Limb (tissue), 2 donors: ENCODE results near the gene FOXA1.

Experiments used
- DNase-seq, 2 donors: peaks; one replicate each; pipeline ENCODE4 v3.0.0-alpha.2; 2016; ENCODE audit errors: extremely low spot score in 2 of 2

Gene FOXA1

GRCh38 chr14:37589715-37590427 lies 5.2 kb downstream of the FOXA1 start:
- DNase-seq = no peak

DNA sequence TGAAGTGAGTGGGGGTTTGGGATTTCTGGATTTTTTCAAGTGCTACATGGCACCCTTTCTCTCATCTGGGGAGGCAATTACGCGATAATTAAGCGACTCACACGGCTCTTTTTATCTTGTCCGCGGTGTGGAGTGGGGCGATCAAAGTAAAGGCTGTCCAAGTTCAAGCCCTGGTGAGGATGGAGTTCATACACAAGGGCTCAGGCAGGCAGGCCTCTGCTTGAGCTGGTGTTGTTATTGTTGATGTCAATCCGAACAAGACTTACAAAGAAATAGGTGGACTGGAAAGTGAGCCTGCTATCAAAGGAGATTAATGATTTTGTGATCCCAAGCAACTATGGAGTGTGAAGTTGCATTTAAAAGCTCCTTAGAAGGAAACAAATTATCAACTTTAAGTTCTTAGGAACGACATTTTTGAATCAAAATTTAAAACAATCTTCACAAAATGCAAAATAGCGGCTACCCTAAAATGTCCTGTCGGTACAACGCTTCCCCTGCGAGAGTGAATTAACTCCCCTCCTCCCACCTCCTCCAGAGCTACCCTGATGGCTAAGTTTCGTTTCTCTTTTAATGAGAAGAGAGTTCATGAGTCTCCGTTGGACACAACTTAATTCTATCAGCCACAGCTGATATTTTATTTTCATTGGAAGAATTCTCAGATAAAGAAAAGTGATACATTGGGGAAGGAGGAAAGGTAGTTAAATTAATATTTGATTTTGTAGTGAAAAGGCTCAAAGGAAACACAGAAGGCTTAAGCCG lies 5.9 kb downstream of the FOXA1 start:
- DNase-seq = peak in 1 of 2 donors; percentile 53

DNA sequence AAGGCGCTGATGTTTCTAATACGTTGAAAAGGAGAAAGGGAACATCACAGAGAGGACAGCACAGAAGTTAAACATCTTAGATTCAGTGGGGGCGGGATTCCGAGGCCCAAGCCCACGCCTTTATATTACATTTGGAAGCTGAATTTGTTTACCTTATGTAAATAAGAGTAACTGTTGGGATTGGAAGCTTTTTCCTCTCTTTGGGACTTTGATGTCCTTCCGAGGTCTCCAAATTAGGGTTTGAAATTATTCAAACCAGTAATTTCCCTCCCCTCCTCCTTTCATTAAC lies 6.4 kb downstream of the FOXA1 start:
- no peak for DNase-seq

GRCh38 chr14:37587881-37588666 lies 7.0 kb downstream of the FOXA1 start:
- DNase-seq = peak in 1 of 2 donors; percentile 64

DNA sequence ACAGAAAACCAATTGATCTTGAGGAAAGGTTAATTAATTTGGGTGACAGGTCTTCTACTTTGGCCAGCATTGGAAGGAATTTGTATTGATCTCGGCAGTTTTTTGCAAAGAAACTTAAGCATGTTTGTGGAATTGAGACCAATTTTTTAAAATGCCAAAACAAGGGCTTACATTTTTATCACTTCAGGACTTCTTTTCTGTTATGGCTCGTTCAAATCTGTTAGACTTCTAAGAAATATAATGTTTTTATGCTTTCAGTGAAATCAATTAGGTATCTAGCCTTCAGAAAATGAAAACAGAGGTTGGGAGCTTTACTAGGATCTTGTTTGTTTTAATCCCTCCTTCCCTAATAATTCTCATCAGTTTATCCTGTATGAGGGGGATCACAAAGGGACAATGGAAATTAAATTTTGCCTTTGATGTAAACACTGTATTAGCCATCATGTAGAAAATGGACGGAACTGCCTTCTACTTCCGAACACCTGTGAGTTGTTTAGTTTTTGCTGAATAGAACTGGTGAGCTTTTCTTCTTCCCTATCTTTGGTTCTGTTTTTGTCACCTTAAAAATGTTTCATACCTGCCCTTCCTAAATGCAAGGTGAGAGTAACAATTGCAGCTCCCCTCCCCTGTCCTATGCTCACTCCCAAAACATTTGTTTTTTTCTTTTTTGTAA lies 7.8 kb downstream of the FOXA1 start:
- DNase-seq = no peak

DNA sequence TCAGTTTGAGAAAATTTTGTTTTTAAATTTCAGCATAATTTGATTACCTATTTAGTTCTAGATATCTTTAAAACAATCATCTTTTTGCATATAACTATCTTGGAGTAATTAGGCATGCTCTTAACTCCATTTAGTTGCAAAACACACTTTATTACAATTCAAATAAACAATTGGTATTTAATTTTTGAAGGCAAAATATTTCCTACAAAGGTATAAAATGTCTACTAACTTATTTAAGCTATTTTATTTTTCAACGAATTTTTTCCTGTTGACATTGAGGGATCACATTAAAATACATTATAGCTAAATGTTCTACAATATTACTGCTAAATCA lies 8.3 kb downstream of the FOXA1 start:
- DNase-seq = no peak

DNA sequence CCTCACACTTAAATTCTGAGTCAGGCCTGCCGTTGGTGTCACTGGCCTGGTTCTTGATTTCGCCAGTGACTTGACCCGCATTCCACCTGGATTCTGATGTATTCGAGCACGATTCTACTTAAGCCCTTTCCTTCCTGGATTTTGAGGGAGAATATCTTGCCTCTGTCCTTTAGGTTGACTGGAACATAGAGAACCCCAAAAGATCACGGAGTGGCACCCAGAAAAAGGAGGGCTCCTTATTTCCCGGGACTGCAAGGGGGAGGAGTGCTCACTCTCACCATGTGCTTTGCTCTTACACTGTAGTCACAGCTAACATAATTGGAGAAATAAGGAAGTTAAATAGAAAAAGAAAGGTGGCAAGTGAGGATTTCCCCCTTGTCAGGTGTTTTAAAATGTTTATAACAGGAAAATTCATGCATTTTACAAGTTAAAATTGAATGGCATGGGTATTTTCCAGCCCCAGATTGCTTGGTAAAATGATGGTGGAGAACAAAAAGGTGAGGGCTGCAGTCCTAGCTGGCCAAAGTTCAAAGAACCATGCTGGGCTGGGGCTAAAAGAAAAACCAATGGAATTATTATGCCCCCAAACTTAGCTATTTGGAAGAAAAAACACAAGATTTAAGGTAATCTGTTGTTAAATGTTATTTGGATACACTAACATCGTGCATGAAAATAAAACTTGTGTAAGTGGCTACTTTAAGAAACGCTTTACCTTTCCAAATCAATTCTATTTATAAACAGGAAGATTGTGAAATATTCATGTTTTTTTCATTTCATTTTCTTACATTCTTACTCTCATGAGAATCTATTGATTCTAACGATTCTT lies 8.9 kb downstream of the FOXA1 start:
- no peak for DNase-seq

- peak in 1 of 2 donors; percentile 52 for DNase-seq
Observed at GRCh38 chr14:37585101-37585511, 9.9 kb downstream of the FOXA1 start.

- DNase-seq = no peak
Observed at GRCh38 chr14:37584211-37585100, 10.6 kb downstream of the FOXA1 start.

DNA sequence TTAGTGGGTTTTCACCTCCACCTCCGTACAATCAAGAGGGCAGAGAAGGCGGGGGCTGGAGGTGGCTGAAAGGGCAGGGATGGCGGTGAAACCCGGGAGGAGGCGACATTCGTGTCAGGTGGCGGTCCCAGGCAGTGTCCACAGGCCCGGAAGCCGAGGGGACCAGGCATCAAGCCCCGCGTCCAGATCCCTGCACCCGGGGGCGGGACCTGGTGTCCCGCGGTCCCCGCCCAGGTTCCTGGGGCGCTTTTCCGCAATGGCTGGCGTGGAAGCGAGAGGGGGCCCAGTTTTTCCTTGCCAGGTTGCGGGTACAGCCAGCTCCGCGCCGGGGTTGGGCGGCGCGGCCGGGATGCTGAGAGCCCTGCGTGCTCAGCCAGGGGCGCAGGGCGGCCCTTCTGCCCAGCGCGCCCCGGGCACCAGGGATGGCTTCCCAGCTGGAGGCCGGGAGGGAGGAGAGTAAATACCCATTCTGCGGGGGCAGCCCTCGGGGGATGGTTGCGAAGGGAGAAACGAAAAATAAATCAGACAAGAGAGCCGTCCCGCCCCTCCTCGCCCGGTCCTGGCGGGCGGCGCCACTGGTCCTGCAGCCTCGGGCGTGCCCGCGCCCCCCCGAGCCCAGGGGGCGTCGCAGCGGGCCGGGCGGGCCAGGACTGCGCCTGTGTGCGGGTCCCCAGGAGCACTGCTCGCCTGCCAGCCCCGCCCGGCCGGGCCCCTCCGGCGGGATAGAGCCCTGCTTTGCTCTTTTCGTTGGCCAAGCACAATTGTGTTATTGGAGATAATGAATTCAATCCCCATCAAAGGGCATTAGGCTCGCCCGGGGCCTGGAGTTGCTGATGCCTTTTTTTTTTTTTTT lies 11.5 kb downstream of the FOXA1 start:
- no peak for DNase-seq

DNA sequence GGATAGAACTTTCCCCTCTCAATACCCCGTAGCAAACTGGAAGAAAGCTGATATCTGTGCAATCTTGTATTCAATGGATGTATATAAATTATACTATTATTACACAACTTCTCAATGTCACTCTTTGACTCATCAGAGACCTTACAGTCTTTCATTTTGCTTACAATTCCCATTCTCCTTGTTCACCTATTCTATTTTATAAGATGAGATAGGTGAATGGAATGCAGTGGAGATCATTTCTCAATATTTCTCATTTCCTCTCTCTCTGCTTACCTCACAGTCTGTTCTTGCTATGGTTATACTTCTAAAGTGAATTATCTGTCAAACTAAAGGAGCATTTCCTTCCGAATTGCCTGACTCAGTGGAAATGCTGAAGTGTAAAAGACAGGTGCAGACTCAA lies 14.9 kb downstream of the FOXA1 start:
- DNase-seq = no peak

DNA sequence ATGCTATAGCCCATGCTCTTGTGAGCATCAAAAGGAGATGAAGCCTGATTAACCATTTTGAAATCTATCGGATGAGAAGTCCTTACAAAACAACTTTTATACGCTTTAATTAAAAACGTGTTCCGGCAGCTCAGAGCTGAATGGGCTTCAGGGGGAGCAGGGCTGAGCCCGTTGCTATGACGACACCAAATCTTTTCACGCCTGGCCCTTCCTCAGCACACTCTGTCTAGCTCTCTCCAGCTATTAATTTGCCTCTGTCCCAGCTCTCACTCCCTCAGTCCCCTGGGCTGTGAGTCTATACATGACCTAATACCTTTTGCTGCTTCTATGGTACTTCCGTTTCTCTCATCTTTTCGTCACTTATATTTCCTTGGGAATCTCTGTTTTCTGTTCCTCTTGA lies 15.8 kb downstream of the FOXA1 start:
- no peak for DNase-seq

GRCh38 chr14:37573356-37573755 lies 21.7 kb downstream of the FOXA1 start:
- no peak for DNase-seq

DNA sequence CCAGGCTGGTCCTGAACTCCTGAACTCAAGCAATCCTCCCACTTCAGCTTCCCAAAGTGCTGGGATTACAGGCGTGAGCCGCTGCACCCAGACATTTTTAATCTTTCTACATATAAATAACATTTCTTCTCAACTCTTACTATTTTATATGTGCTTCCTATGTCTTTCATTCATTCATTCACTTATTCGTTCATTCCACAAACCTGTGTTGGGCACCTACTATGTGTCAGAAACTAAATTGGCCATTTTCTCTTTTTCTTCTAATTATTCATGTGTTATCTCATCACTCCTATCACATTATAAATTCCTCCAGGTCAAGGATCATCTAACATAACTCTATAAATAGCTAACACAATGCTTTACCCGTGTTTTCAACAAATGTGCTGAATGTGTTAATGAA lies 23.7 kb downstream of the FOXA1 start:
- no peak for DNase-seq

- DNase-seq = no peak
Observed at GRCh38 chr14:37569729-37570128, 25.3 kb downstream of the FOXA1 start.

GRCh38 chr14:37566811-37567371 lies 28.2 kb downstream of the FOXA1 start:
- DNase-seq = no peak

- no peak for DNase-seq
Observed at GRCh38 chr14:37565550-37565949, 29.5 kb downstream of the FOXA1 start.

GRCh38 chr14:37563189-37563588 lies 31.9 kb downstream of the FOXA1 start:
- DNase-seq = no peak

DNA sequence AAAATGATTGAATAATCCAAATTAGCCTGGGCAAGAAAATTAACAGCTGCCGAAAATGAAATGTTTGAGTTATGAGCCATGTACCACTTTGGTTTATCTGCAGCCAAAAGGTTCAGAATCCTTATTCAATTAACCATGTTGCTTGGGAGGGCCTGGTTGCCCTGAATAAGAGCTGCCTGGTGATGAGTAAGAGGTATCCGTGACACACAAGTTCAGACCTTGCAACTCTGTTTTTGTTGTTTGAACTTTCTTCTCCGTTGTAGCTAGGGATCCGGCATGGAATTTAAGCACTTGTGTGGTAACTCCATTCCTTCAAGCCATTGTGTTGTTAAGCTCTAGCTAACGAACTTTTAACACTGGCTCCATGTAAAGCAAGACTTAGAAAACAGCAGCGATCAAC lies 35.7 kb downstream of the FOXA1 start:
- no peak for DNase-seq
